ENCODE measurements around the gene CACNA1D. TPM values are rescaled to one million over a fixed set of nuclear protein-coding genes. Genes with fewer than 3 reads are reported as not detected.
A peak's percentile ranks its signal among the peaks of the same experiment; 100 is the strongest.

The CACNA1D gene
- polyA plus RNA-seq, 1 experiment: 0.15 TPM

DNA sequence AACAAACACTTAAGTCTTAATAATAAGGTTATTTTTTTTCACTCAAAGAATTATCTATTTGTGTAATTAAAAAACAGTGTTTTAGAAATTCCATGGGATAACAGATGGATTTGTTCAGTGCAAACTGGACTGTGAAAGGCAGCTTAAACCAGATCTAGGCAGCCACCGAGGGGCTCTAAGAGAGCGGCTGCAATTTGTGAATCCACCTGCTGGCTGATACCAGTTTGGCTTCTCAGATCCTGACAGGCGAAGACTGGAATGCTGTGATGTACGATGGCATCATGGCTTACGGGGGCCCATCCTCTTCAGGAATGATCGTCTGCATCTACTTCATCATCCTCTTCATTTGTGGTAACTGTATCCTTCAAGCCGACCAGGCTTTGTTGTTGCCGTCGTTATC, 232.2 kb downstream of the CACNA1D start:
- no peak for TF ChIP-seq CTCF (IDR thresholded peaks at IDR 0.05; ENCODE audit: insufficient read depth, low read depth, low read length)
- no peak for DNase-seq (ENCODE audit: low read depth)
- POLR2A ChIA-PET: no interaction called here
- CTCF ChIA-PET: interaction anchor here (0.8 to 1.2 kb wide), 2 partner anchors 13 to 69 kb away, joined by 3 read pairs; no protein-coding TSS in a partner anchor
- Histone ChIP-seq H3K4me3 (ENCODE audit: low read depth, low read length) (no peak overlapping the region), H3K36me3 (ENCODE audit: control insufficient read depth, insufficient read depth, low read length) (no peaks in the 10 kb centered on the region), H3K27me3 (ENCODE audit: control insufficient read depth, insufficient read depth, low read length) (no peaks in the 10 kb centered on the region)

GRCh38 chr3:53728606-53729005, 234.2 kb downstream of the CACNA1D start:
- Histone ChIP-seq H3K4me3 (ENCODE audit: low read depth, low read length) (no peak overlapping the region), H3K36me3 (ENCODE audit: control insufficient read depth, insufficient read depth, low read length) (no peaks in the 10 kb centered on the region), H3K27me3 (ENCODE audit: control insufficient read depth, insufficient read depth, low read length) (no peaks in the 10 kb centered on the region)
- no peak for TF ChIP-seq CTCF (IDR thresholded peaks at IDR 0.05; ENCODE audit: insufficient read depth, low read depth, low read length)
- no peak for DNase-seq (ENCODE audit: low read depth)
- ChIA-PET CTCF (interaction anchor here (1.0 kb wide), 1 partner anchor 10 kb away, joined by 3 read pairs; no protein-coding TSS in a partner anchor), POLR2A (no interaction called here)

GRCh38 chr3:53729159-53729558, 234.7 kb downstream of the CACNA1D start:
- no peak overlapping the region for H3K4me3 ChIP-seq (ENCODE audit: low read depth, low read length)
- TF ChIP-seq CTCF (IDR thresholded peaks at IDR 0.05; ENCODE audit: insufficient read depth, low read depth, low read length): no peak
- ChIA-PET CTCF (interaction anchor here (1.0 kb wide), 1 partner anchor 11 kb away, joined by 3 read pairs; no protein-coding TSS in a partner anchor), POLR2A (no interaction called here)
- peak; percentile 41 for DNase-seq (ENCODE audit: low read depth)
- H3K36me3 ChIP-seq (ENCODE audit: control insufficient read depth, insufficient read depth, low read length): no peaks in the 10 kb centered on the region
- no peaks in the 10 kb centered on the region for H3K27me3 ChIP-seq (ENCODE audit: control insufficient read depth, insufficient read depth, low read length)

DNA sequence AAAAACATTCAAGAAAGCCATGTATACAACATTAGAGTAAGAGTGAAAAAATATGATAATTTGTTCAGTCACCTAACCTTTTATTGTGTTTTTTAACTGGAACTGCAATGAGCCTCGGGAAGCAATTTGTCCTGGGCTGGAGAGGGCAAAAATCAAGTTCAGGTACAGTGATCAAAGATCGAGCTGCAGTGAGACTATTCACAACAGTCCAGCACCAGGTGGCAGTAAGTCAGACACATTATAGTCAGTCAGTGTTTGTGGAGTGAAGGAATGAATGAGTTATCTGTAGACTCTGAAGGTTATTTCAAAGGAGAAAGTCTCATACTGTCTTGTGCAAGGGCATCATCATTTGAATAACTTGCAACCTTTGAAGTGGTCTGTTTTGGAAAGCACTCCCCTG, 235.2 kb downstream of the CACNA1D start:
- Histone ChIP-seq H3K27me3 (ENCODE audit: control insufficient read depth, insufficient read depth, low read length) (no peaks in the 10 kb centered on the region), H3K4me3 (ENCODE audit: low read depth, low read length) (no peak overlapping the region), H3K36me3 (ENCODE audit: control insufficient read depth, insufficient read depth, low read length) (no peaks in the 10 kb centered on the region)
- ChIA-PET CTCF (interaction anchor here (1.0 kb wide), 1 partner anchor 11 kb away, joined by 3 read pairs; no protein-coding TSS in a partner anchor), POLR2A (no interaction called here)
- no peak for DNase-seq (ENCODE audit: low read depth)
- TF ChIP-seq CTCF (IDR thresholded peaks at IDR 0.05; ENCODE audit: insufficient read depth, low read depth, low read length): no peak

- DNase-seq (ENCODE audit: low read depth): no peak
- H3K27me3 ChIP-seq (ENCODE audit: control insufficient read depth, insufficient read depth, low read length): no peaks in the 10 kb centered on the region
- POLR2A ChIA-PET: no interaction called here
- no peak for TF ChIP-seq CTCF (IDR thresholded peaks at IDR 0.05; ENCODE audit: insufficient read depth, low read depth, low read length)
- H3K4me3 ChIP-seq (ENCODE audit: low read depth, low read length): no peak overlapping the region
- no peaks in the 10 kb centered on the region for H3K36me3 ChIP-seq (ENCODE audit: control insufficient read depth, insufficient read depth, low read length)
- CTCF ChIA-PET: no interaction called here
These were observed 236.2 kb downstream of the CACNA1D start for GRCh38 chr3:53730576-53730975.
